ENCODE results near the gene USP2. TPM values are rescaled to one million over a fixed set of nuclear protein-coding genes. Genes with fewer than 3 reads are reported as not detected.

The USP2 gene
- total RNA-seq, 1 experiment from 2014 or later: 14.4 TPM

DNA sequence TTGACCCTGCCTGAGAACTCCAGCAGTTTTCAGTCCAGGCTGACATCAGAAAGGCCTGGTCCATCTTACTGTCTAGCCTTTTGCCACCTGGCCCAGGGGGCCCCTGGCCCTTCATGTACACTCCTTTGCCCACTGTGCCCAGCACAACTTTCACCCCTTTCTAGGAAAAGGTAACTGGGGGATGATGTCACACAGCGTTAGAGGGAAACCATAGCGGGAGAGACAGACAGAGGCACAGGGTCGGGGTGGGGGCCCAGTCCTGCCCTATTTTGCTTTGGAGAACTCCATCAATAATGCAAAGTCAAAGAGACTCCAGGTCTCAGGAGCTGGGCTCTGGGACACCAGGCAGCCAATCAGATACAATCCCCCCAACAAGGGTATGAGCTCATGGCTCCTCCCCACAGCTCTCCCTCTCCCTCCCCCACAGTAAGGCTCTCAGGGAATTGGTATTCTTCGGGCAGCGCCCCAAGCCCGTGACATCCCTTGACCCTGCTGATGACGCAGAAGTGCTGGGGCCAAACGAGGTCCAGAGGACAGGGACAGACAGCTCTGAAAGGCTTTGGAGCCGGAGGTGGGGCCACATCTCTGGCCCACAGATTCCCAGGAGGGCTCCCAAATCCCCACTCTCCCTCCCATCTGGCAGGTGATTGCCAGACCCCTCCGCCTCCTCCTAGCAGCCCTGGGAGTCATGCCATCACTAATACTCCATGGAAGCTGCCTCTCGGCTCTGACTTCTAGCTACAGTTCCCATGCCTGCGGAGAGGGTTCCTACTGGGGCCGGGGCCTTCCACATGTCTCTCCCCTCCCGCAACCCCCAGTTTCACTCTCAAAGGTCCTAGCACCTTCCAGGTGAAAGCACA, 5.9 kb downstream of the USP2 start:
- no peak overlapping the region for H3K4me3 Mint-ChIP-seq (ENCODE audit: unreplicated experiment)
- Histone ChIP-seq H3K36me3 (ENCODE audit: control insufficient read depth, insufficient read depth, low read length) (no peaks in the 10 kb centered on the region), H3K9me3 (no peaks in the 10 kb centered on the region), H3K4me3 (ENCODE audit: low read depth, low read length) (no peak overlapping the region), H3K27me3 (replicated peaks; ENCODE audit: control insufficient read depth, insufficient read depth, low read length) (no peaks in the 10 kb centered on the region), H3K4me1 (peaks cover 20% of the 10 kb centered on the region)
- ChIA-PET POLR2A (no interaction called here), CTCF (interaction anchor here (1.0 to 11.8 kb wide), 4 partner anchors 13 to 53 kb away, joined by 3 to 220 read pairs (median 34); partner anchors contain the start of genes C1QTNF5 and RNF26)
- no peaks in the 10 kb centered on the region for H3K9me3 Mint-ChIP-seq (ENCODE audit: unreplicated experiment)
- TF ChIP-seq, protein P1, sequence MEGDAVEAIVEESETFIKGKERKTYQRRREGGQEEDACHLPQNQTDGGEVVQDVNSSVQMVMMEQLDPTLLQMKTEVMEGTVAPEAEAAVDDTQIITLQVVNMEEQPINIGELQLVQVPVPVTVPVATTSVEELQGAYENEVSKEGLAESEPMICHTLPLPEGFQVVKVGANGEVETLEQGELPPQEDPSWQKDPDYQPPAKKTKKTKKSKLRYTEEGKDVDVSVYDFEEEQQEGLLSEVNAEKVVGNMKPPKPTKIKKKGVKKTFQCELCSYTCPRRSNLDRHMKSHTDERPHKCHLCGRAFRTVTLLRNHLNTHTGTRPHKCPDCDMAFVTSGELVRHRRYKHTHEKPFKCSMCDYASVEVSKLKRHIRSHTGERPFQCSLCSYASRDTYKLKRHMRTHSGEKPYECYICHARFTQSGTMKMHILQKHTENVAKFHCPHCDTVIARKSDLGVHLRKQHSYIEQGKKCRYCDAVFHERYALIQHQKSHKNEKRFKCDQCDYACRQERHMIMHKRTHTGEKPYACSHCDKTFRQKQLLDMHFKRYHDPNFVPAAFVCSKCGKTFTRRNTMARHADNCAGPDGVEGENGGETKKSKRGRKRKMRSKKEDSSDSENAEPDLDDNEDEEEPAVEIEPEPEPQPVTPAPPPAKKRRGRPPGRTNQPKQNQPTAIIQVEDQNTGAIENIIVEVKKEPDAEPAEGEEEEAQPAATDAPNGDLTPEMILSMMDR (IDR thresholded peaks at IDR 0.05; ENCODE audit: insufficient read depth in 1 of 2, low read depth in 1 of 2, low read length in 1 of 2, severe bottlenecking in 1 of 2, unreplicated experiment in 1 of 2): no peak
- no peak overlapping the region for H3K27ac Mint-ChIP-seq (ENCODE audit: unreplicated experiment)
- intact Hi-C loops (cut with micrococcal nuclease; ENCODE audit: unreplicated experiment): loop anchor here (2.0 kb wide), 1 partner anchor 231 kb away; no protein-coding TSS in a partner anchor
- BruUV-seq (replicated peaks): no TSS peak
- H3K36me3 Mint-ChIP-seq (ENCODE audit: insufficient read depth, unreplicated experiment): no peaks in the 10 kb centered on the region
- H3K27me3 Mint-ChIP-seq (ENCODE audit: insufficient read depth, unreplicated experiment): no peaks in the 10 kb centered on the region
- DNase-seq: no peak
- H3K4me1 Mint-ChIP-seq (ENCODE audit: low read depth, unreplicated experiment): peaks cover 16% of the 10 kb centered on the region

DNA sequence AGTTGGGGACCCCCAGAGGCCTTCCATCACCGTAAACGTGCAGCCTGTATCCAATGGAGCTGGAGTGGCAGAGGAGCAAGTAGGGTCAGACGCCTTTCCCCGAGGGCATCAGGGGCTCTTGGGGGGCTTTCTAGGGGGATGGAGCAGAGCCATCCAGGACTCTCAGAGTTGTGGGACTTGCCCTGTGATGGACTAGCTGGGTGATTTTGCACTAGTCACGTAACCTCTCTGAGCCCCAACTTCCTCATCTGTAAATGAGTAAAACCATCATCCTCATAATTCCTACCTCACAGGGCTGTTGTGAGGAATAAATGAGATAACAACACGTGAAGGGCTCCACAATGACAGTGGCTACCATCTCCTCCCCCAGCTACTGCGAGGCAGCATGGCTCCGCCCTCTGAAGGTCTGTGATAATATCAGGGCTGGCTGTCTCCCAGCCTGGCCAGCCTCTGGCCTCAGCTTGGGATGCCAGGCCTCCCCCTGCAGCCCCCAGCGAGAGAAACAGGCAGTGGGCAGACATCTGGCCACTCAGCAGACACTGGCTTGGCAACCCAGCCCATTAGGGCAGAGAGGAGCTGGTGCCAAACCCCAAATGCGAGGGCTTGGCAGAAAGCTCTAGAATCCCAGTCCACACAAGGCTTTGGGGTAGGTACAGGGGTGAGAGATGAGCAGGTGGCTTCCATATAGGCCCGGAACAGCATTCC, 6.7 kb downstream of the USP2 start:
- BruUV-seq (replicated peaks): no TSS peak
- ChIA-PET POLR2A (interaction anchor here (0.6 kb wide), 1 partner anchor 273 kb away, joined by 4 read pairs; the partner anchor contains the start of gene DPAGT1), CTCF (interaction anchor here (1.0 to 11.8 kb wide), 13 partner anchors 11 to 273 kb away, joined by 3 to 220 read pairs (median 4); partner anchors contain the start of genes C1QTNF5 and CBL)
- DNase-seq: no peak
- Mint-ChIP-seq H3K9me3 (ENCODE audit: unreplicated experiment) (no peaks in the 10 kb centered on the region), H3K36me3 (ENCODE audit: insufficient read depth, unreplicated experiment) (no peaks in the 10 kb centered on the region), H3K27ac (ENCODE audit: unreplicated experiment) (no peak overlapping the region), H3K4me1 (ENCODE audit: low read depth, unreplicated experiment) (peaks cover 24% of the 10 kb centered on the region), H3K4me3 (ENCODE audit: unreplicated experiment) (no peak overlapping the region), H3K27me3 (ENCODE audit: insufficient read depth, unreplicated experiment) (no peaks in the 10 kb centered on the region)
- Histone ChIP-seq H3K4me3 (ENCODE audit: low read depth, low read length) (no peak overlapping the region), H3K36me3 (ENCODE audit: control insufficient read depth, insufficient read depth, low read length) (no peaks in the 10 kb centered on the region), H3K4me1 (peaks cover 28% of the 10 kb centered on the region), H3K27me3 (replicated peaks; ENCODE audit: control insufficient read depth, insufficient read depth, low read length) (no peaks in the 10 kb centered on the region), H3K9me3 (no peaks in the 10 kb centered on the region)
- TF ChIP-seq, protein P1 (IDR thresholded peaks at IDR 0.05; ENCODE audit: insufficient read depth in 1 of 2, low read depth in 1 of 2, low read length in 1 of 2, severe bottlenecking in 1 of 2, unreplicated experiment in 1 of 2): no peak
- intact Hi-C loops (cut with micrococcal nuclease; ENCODE audit: unreplicated experiment): loop anchor here (1.0 to 2.0 kb wide), 6 partner anchors 21 to 230 kb away; no protein-coding TSS in a partner anchor
